NCI-H446 (cell line): ENCODE measurements around the gene CPB2.

Experiments used
- DNase-seq, 2 experiments: peaks; one replicate each; lab custom pipeline; 2025; lab: John Stamatoyannopoulos, UW

The CPB2 gene

DNA sequence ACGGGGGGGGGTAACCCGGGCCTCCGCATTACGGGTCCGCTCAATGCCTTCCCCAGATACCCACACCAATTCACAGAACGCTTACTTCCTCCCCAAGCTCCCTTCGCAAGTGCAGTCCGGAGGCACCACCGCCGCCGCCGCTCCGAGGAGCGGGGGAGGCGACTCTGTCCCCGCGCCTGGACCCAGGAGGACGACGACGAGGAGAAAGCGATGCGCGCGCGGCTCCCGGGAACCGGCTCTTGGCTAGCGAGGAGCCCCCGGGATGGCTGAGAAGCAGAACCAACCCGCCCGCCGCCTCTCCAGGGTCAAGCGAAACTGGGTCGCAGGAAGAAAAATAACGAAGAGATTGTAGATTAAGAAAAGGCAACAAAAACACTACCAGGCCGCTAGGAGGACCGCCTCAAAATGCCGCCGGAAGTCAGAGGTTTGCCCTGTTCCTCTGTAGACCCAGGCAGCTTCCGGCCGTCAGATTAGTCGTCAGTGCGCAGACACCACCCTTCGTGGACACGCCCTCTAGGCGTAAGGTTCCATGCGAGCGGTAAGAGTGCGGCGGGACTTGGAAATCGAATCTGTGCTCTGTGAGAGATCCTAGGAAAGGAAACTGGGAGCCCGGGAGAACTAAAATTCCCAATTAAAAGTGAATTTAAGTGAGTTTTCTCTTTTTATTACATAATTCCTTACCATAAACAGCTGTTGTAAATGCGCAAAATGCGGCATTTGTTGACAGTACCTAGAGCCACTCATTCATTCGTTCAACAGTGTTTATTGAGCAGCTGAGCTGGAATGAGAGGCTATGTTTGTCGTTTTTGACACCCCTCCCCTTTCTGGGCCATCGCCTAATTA is 52.3 kb downstream of the CPB2 start, which contains the start of gene ZC3H13:
Gene ZC3H13 (minus strand): TSS at position 428 of the 843 bp plus-strand sequence. CDS start 7,239 bp downstream, outside the sequence.
- DNase-seq, result peak; percentile 93 to 94

DNA sequence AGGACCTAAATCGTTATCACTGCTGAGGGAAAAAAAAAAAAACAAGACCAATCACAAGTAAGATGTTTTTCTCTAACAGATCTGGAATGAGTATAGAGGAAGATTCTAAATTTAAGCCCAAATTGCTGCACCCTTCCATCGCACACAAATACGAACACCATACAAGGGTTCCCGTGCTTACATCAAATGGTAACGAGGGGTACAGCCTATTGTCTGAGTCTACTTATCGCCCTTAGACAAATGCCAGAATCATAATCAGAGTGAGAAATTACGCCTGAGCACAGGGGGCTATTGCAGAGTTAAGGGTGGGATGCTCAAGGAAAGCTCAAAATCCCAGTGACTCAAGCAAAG is 52.9 kb downstream of the CPB2 start:
- no peak for DNase-seq

DNA sequence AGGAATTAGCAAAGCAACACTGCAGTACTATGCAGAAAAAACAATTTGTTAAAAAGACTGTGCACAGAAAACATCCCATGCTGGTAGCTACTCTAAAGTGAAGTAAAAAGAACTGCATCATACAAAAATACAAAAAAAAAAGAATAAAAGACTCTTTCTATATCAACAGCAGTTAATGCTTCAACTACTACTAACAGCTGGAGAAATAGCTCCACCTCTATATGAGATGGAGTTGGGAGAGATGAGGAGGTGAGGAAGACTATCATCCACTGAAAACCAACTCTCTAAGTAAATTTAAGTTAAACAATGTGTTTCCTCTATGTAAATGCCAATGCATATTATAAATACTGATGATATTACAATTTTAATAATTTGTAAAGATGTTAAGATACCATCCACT is 54.1 kb downstream of the CPB2 start:
- no peak for DNase-seq

DNA sequence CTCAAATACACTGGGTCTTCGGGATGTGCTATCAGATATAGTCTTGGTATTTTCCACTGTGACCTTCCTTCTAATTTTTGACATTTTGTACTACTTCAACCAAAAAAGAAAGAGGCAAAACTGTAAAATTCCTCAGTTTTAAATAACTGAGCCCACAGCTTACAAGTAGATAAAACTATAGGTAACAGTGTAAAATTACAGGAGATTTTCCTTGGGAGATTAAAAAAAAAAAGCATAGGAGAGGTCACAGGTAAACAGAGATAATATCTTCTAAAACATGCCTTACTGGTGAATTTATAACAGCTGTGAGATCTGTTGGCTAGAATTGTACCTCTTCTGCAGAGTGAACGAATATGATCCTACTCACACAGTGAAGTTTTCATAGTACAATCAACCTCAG is 59.4 kb downstream of the CPB2 start:
- no peak for DNase-seq

DNA sequence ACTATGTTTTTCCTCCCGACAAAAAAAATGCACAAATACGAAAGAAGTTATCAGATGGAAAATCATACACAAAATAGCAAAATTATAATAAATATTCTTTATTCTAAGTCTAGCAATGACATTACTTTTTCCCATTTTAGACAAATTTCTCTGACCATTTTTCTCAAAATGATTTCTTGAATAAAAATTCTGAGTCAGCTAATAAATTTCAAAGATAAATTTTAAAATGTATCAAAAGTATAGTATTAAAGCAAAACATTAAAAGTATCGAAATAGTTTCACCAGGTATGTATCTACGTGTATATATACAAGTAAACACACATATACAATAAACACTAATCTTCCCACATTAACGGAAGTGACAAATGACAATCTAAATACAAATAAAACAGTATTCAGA is 61.2 kb downstream of the CPB2 start:
- DNase-seq, result no peak

DNA sequence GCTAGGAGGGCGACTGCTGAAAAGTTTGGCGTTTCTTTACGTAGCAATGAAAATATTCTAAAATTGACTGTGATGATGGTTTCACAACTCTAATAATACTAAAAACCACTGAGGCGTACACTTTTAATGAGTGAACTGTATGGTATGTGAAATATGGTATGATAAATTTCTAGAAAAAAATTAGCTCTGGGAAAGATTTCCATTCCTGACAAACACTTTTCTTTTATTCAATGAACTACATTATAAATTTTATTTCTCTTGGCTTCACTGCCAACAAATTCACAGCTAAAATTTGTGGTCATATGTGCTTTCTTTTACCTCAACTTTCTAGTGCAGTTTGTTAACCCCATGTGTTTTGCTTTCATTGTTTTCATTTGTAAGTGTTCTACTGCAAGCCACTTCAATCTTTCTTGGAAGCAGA is 63.4 kb downstream of the CPB2 start:
- no peak for DNase-seq

DNA sequence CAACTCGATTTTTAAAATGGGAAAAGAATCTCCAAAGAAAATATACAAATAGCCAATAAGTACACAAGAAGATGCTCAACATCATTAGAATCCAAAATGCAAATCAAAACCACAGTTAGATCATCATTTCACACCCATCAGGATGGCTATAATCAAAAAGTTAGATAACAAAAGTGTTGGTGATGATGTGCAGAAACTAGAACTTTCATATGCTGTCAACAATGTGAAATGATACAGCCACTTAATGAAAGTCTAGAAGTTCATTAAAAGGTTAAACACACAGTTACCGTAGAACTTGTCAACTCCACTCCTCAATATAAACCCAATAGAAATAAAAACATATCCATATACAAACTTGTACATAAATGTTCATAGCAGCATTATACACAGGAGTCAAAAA is 64.1 kb downstream of the CPB2 start:
- DNase-seq, result no peak

DNA sequence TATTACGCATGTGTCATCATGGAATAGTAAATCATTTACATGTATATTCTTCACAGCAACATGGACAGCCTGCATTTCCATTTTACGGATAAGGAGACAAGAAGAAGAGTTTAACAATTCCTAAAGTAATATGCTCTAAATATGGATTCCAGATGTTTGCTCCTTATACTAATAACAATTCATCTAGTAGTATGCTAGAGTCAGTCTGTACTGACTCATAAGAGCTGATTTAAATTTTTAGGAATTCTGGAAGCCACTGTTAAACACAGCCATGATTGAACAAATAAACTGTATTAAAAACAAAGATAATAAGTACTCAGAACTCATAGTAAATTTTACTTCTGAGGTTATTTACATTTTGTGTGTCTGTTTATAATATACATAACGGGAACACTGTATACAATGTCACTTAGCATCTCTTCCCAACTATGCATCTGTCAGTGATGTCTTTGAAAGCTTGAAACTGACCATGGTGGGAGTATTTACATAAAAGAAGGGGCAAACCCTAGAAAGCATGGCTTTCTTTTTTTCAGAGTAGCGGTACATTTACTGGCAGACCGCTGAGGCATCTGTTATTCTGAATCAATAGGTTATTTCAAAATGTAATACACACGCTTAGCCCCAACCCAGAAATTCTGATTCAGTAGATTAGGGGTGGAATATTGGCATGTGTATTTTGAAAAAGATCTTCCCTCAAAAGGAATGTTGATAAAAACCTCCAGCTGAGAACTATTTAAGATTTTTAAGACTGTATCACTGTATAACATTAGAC is 65.2 kb downstream of the CPB2 start:
- DNase-seq, result no peak

DNA sequence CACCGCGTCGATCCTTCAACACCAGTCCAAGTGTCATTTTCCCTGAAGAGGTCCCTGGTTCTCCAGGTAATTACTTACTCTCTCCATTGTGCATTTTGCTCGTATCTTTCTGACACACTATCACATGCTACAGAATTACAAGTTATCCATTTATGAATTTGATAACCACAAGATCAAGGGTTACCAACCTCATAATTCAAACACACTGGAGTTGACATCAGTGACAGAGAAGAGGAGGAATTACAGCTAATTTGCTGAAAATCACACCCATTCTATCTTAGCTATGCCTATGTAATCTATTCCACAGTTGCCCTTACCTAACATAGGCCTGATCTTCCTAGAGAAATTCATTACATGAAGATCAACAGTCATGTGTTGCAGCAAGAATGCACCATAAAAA is 66.5 kb downstream of the CPB2 start:
- DNase-seq, result no peak

DNA sequence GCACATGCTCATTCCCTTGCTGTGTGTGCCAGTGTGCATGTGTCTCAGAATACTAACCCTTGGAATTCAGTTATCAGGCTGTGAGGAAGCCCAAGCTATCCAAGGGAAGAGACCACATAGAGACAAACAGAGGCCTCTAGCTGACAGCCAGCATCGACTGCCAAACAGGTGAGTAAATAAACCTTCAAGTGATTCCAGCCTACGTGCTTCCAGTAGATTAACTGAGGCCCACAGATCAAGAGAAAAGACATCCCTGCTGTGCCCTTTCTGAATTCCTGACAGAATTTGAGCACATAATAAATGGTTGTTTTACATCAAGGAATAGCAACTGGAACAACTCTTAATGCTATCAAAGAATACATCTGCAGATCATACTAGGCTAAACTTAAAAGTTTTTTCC is 69.8 kb downstream of the CPB2 start:
- no peak for DNase-seq

DNA sequence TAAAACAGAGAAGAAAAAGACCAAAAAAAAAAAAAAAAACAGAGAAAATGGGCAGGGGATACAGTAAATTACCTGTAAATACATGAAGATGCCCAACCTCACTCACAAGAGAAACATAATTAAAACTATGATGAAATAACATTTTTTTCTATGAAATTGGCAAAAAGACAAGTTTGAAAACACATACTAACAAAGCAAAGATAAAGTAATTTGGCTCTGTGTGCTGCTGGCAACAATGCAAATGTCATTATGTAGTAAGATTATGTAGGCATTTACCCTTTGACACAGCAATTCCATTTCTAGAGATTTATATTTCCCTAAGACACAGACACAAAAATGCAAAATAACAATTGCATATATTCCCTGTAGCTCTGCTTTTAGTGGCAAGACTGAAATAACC is 72.5 kb downstream of the CPB2 start:
- DNase-seq, result no peak

DNA sequence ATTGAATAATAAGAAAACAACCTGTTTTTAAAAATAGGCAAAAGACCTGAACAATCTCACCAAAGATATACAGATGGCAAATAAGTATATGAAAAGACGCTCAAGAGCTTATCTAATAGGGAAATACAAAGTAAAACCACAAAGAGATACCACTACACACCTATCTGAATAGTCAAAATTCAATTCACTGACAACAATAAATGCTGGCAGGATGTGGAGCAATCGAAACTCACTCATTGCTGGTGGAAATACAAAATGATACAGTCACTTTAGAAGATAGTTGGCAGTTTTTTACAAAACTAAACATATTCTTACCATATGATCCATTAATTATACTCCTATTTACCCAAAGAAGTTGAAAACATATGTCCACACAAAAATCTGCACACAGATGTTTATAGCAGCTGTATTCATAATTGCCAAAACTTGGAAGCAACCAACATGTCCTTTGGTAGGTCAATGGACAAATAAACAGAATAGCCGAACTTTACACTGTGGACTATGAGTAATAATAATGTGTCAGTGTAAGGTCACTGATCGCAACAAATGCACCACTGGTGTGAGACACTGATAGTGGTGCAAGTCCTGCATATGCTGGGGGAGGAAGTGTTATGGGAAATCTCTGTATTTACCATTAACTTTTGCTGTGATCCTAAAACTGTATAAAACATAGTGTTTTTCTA is 73.1 kb downstream of the CPB2 start:
- no peak for DNase-seq

DNA sequence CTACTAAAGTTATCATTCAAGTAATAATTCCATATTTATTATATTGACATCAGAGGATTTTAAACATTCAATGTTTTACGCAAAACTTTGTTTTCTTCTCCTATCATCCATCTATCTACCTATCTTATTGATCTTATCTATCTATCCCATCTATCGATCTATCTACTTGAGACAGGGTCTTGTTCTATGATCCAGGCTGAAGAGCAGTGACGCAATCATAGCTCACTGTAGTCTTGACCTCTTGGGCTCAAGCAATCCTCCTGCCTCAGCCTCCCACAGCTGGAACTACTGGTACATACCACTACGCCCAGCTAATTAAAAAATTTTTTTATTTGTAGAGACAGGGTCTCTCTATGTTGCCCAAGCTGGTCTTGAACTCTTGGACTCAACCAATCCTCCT is 79.7 kb downstream of the CPB2 start:
- no peak for DNase-seq

DNA sequence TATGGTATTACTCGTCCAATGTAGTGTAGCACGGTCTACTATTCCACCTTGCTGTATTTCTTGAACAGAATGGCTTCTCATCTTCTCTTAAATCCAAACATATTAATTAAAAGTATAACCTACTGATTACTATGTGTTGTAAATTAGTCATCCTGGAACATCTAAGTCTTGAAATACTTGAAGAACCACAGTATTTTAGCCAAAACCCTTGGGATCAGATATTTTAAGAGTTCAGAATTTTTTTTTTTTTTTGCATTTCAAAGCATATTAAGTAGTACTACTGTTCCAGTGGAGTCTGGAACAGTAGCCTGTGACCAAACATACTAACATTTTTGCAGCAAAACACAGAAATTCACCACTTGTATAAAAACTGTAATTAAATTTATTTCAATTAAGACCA is 82.4 kb downstream of the CPB2 start:
- DNase-seq, result no peak

DNA sequence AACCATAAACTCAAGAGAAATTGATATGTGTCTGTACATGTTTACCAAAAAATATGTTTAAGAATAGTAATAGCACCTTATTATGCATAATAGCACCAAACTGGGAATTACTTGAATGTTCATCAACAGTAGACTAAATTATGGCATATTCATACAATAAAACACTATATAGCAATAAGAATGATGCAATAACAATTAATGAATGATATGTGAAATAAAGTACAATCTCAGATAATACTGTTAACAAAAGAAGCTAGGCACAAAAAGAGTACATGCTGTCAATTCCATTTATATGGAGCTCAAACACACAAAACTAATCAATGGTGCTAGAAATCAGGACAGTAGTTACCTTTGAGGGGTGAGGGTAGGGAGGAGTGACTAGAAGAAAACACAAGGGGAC is 88.6 kb downstream of the CPB2 start:
- DNase-seq, result no peak

DNA sequence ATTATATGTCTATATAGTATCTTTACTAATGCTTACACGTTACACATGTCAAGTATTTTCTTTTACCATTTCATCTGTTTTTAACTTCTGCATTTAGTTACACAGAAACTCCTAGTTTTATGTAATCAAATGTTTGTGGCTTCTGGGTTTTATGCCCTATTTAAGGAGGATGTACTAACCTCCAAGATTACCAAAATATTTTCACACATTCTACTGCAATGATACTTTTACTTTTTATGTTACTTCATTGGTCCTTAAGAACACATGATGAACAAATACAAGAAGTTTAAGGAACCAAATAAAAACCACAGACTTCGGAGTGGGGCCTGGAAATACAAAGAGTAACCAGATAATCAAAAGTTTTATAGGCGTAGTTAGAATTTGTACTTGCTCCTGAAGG is 89.5 kb downstream of the CPB2 start:
- no peak for DNase-seq

DNA sequence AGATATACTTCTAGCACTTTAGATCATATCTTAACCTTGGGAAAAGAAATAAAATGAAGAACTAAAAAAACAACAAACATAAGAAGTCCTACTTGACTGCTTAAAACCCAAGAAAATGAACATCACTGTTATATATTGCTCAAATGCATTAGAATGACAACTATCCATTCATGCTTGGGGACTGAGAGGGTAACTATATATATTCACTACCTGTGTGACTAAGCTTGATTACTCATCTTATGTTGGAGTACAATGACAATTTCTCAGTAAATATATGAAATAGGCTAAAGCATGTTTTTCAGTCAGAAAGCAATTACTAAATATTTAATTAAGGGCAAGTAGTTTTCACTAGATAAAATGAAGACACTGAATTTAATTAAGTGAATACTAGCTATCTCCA is 92.4 kb downstream of the CPB2 start:
- no peak for DNase-seq

DNA sequence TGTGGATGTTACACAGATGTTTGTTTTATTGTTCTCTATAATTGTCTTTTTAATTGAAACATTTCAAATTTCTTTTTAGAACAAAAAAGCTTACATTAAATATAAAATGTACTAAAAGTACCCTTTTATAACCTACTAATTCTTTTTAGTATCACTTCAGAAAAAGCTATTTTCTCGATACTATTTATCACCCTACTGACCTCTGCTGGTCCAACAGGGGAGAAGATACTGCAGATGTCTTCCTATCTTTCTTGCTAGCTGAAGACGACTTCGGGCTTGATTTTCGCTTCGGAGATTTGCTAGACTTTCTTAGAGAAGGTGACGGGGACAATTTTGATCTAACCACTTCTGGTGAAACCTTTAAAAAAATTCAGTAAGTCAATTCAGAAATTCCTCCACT is 94.7 kb downstream of the CPB2 start:
- peak in 1 of 2 experiments; percentile 19 for DNase-seq

DNA sequence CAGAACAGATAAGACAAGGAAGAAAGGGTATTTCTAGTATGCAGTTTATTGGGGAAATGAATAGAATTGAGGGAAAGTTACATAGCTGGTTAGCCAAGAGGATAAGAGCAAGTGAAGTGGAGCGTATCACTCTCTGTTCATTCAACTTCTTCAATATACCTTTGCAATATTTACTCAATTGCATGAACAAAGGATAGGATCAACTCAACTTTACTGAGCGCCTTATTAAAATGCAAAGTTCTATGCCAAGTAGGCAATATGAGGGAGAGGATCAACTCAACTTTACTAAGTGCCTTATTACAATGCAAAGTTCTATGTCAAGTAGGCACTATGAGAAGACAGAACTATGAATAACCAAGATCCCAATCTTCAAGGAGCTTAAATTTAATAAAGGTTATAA is 96.2 kb downstream of the CPB2 start:
- no peak for DNase-seq

DNA sequence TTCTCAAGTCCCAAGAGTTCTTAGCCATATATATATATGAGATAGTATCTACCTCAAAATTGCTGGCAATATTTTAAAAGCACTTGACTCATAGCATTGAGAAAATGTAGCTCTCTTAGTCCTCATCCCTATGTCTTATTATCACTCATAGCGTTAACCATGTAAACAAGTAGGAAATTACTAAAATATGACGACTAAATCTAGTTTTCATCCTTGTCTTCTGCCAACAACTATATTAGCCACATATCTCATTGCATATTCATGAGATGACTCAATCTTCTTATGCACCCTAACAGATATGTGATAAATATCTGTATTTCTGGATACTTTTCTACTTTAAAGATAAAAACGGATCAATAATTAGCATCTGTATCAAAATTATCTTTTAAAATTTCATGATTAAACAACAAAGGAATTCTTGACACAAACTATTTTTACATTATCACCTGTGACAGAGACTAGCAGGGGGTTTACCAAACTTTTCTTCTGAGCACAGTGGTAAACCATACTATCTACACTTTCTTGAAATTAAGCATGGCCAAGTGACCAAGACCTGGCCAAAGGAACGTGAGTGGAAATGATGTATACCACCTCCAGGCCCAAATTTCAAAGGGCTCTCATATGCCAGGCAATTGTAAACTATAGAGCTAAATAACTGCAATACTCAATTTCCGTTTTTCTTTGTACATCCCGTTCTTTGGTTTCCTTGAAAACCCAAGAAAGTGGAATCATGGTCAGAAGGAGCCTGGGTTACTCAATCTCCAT is 98.0 kb downstream of the CPB2 start:
- no peak for DNase-seq

DNA sequence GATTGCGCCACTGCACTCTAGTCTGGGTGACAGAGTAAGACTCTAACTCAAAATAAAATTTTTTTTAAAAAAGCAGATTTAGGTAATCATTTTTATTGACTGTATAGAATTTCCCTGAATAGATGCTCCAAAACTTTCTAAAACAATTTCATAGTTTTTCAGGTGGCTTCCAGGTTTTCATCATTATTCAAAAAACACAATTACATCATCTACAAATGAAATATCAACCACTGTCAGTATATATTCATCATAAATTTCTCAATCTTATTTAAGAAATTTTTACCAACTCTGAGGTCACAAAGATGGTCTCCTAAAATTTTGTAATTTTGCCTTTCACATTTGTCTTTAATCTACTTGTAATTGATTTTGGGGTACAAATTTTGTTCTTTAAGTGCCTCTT is 100.3 kb downstream of the CPB2 start:
- no peak for DNase-seq
